Fibroblast of lung (primary cell): ENCODE measurements around the gene CETN3. TPM values are rescaled to one million over a fixed set of nuclear protein-coding genes. Genes with fewer than 3 reads are reported as not detected.

Experiments used
- DNase-seq, 2 donors: peaks; one replicate each; pipeline versions ENCODE4 v3.0.0 to v3.0.0-alpha.2; 2010; ENCODE audit warnings: low read depth in 2 of 2
- H2AFZ ChIP-seq: 2 replicates; pipeline ENCODE4 v1.5.1; 2012; ENCODE audit warnings: low read length, control low read depth, inconsistent platforms
- H3K27ac ChIP-seq: 2 replicates; pipeline ENCODE4 v1.5.1; 2011; ENCODE audit warnings: low read length, control low read depth; ENCODE audit not compliant: insufficient read depth
- H3K27me3 ChIP-seq: 2 replicates; pipeline ENCODE4 v1.5.1; 2011; ENCODE audit warnings: mild to moderate bottlenecking, low read length; ENCODE audit not compliant: control insufficient read depth, insufficient read depth
- H3K36me3 ChIP-seq: 2 replicates; pipeline ENCODE4 v1.5.1; 2011; ENCODE audit warnings: low read length; ENCODE audit not compliant: control insufficient read depth, insufficient read depth
- H3K4me1 ChIP-seq: 2 replicates; pipeline ENCODE4 v1.5.1; 2011; ENCODE audit warnings: low read length; ENCODE audit not compliant: control insufficient read depth, insufficient read depth; ENCODE audit errors: extremely low read depth
- H3K4me2 ChIP-seq: 2 replicates; pipeline ENCODE4 v1.5.1; 2011; ENCODE audit warnings: low read length, control low read depth; ENCODE audit not compliant: insufficient read depth; ENCODE audit errors: extremely low read depth
- H3K4me3 ChIP-seq, 4 experiments: fragments of 200-600 bp in 1 of 4; sonication (generic) in 1 of 4; replicated peaks in 1 of 4; 2 replicates each; pipeline ENCODE4 v1.5.1; 2011 to 2016; ENCODE audit warnings: low read length in 4 of 4, low read depth in 3 of 4, mild to moderate bottlenecking in 3 of 4, control low read depth in 2 of 4, inconsistent platforms in 1 of 4, mixed read lengths in 1 of 4; ENCODE audit not compliant: insufficient read depth in 1 of 4; ENCODE audit errors: control extremely low read depth in 1 of 4
- H3K79me2 ChIP-seq: 2 replicates; pipeline ENCODE4 v1.5.1; 2012; ENCODE audit warnings: mild to moderate bottlenecking, low read length, inconsistent platforms; ENCODE audit not compliant: control insufficient read depth, insufficient read depth
- H3K9ac ChIP-seq: 2 replicates; pipeline ENCODE4 v1.5.1; 2011; ENCODE audit warnings: mild to moderate bottlenecking, low read length, control low read depth; ENCODE audit not compliant: insufficient read depth
- H3K9me3 ChIP-seq: 2 replicates; pipeline ENCODE4 v1.5.1; 2012; ENCODE audit warnings: low read depth, low read length; ENCODE audit not compliant: control insufficient read depth, insufficient read depth
- H4K20me1 ChIP-seq: 2 replicates; pipeline ENCODE4 v1.5.1; 2011; ENCODE audit warnings: low read length; ENCODE audit not compliant: control insufficient read depth, insufficient read depth; ENCODE audit errors: extremely low read depth
- EZH2 ChIP-seq: IDR thresholded peaks from 2 replicates; pipeline ENCODE4 v1.5.1; 2012; ENCODE audit warnings: low read length, control low read depth, mild to moderate bottlenecking; ENCODE audit errors: missing control alignments
- polyA plus RNA-seq, 2 donors: library from polyadenylated mRNA; depleted of rRNA in 1 of 2; stranded (reverse) in 1 of 2; unstranded in 1 of 2; fragments of >200 nt; gene quantifications; 2 replicates each; pipeline ENCODE4 v1.2.1, GENCODE V29; 2011 to 2012; ENCODE audit warnings: missing spikeins in 1 of 2
- total RNA-seq: library from RNA; depleted of rRNA; stranded (reverse); fragments of >200 nt; gene quantifications from 2 replicates; pipeline ENCODE4 v1.2.1, GENCODE V29; 2014
- TF ChIP-seq, protein P1 (sequence below), 2 donors: IDR thresholded peaks in 1 of 2; conservative IDR thresholded peaks in 1 of 2; 1 replicate in 1 of 2; 2 replicates in 1 of 2; pipeline ENCODE4 v1.5.1; 2011 to 2012; ENCODE audit warnings: low read length in 2 of 2, control low read depth in 1 of 2, inconsistent platforms in 1 of 2, low read depth in 1 of 2, mild to moderate bottlenecking in 1 of 2

Gene CETN3
- total and polyA plus RNA-seq, 2 donors (not counting 1 experiment from before 2014, with no cell fraction given) = 14.2 to 14.9 TPM

DNA sequence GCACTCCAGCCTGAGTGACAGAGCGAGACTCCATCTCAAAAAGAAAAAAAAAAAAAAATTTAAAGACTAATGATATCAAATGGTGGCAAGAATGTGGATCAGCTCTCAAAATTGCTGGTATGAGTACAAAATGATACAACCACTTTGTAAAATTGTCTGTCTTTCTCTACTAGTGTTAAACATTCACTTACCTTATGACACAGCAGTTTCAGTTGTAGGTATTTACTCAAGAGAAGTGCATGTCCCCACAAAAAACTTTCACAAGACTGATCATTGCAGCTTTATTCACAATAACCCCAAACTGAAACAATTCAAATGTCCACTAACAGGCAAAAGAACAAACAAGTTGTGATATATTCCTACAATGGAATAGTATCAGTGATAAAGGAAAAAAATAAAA, 14.7 kb upstream of the CETN3 start:
- H3K9me3 ChIP-seq = no peaks in the 10 kb centered on the region
- no peak overlapping the region for H3K27ac ChIP-seq
- H4K20me1 ChIP-seq = no peaks in the 10 kb centered on the region
- no peak for TF ChIP-seq EZH2
- TF ChIP-seq, protein P1, sequence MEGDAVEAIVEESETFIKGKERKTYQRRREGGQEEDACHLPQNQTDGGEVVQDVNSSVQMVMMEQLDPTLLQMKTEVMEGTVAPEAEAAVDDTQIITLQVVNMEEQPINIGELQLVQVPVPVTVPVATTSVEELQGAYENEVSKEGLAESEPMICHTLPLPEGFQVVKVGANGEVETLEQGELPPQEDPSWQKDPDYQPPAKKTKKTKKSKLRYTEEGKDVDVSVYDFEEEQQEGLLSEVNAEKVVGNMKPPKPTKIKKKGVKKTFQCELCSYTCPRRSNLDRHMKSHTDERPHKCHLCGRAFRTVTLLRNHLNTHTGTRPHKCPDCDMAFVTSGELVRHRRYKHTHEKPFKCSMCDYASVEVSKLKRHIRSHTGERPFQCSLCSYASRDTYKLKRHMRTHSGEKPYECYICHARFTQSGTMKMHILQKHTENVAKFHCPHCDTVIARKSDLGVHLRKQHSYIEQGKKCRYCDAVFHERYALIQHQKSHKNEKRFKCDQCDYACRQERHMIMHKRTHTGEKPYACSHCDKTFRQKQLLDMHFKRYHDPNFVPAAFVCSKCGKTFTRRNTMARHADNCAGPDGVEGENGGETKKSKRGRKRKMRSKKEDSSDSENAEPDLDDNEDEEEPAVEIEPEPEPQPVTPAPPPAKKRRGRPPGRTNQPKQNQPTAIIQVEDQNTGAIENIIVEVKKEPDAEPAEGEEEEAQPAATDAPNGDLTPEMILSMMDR (conservative IDR thresholded peaks at IDR 0.05 in 1 of 2, IDR thresholded peaks at IDR 0.05 in 1 of 2; ENCODE audit: low read depth in 1 of 2, low read length in 2 of 2) = no peak
- H3K27me3 ChIP-seq = no peaks in the 10 kb centered on the region
- no peaks in the 10 kb centered on the region for H3K4me1 ChIP-seq
- H3K9ac ChIP-seq = no peak overlapping the region
- H3K79me2 ChIP-seq = no peaks in the 10 kb centered on the region
- H3K36me3 ChIP-seq = no peaks in the 10 kb centered on the region
- no peak overlapping the region for H2AFZ ChIP-seq
- no peak overlapping the region for H3K4me2 ChIP-seq
- no peak for DNase-seq
- no peak overlapping the region for H3K4me3 ChIP-seq

DNA sequence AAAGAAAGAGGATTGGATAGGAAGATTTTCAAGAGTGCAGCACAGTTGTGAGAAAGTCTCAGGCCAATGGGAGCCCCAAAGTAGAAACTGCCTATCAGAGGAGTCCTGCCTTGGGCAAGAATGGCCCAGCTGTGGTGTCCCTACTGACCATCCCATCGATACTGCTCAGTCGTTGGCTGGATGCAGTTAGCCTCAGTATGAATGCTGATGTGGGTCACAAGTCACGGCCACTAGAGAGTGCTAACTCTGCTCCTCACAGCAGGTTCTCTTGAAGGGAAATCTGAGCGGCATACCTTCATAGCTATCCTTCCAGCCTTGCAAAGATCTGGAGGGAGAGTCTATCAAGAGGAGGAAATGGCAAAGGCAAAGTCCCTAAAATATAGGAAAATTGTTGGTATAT, 11.6 kb upstream of the CETN3 start:
- H2AFZ ChIP-seq = no peak overlapping the region
- no peaks in the 10 kb centered on the region for H3K27me3 ChIP-seq
- H3K4me2 ChIP-seq = no peak overlapping the region
- H3K4me1 ChIP-seq = no peaks in the 10 kb centered on the region
- H3K4me3 ChIP-seq = no peak overlapping the region
- H3K36me3 ChIP-seq = no peaks in the 10 kb centered on the region
- H3K9ac ChIP-seq = no peak overlapping the region
- H3K27ac ChIP-seq = no peak overlapping the region
- no peaks in the 10 kb centered on the region for H3K79me2 ChIP-seq
- H4K20me1 ChIP-seq = no peaks in the 10 kb centered on the region
- DNase-seq = peak in 1 of 2 donors; percentile 12
- no peaks in the 10 kb centered on the region for H3K9me3 ChIP-seq
- TF ChIP-seq, protein P1 (conservative IDR thresholded peaks at IDR 0.05 in 1 of 2, IDR thresholded peaks at IDR 0.05 in 1 of 2; ENCODE audit: low read depth in 1 of 2, low read length in 2 of 2) = no peak
- TF ChIP-seq EZH2 = no peak

- no peak overlapping the region for H3K4me2 ChIP-seq
- H3K27me3 ChIP-seq = no peaks in the 10 kb centered on the region
- H3K9me3 ChIP-seq = no peaks in the 10 kb centered on the region
- no peaks in the 10 kb centered on the region for H3K79me2 ChIP-seq
- no peak overlapping the region for H3K27ac ChIP-seq
- no peaks in the 10 kb centered on the region for H3K36me3 ChIP-seq
- no peak overlapping the region for H3K4me3 ChIP-seq
- no peaks in the 10 kb centered on the region for H4K20me1 ChIP-seq
- TF ChIP-seq, protein P1 (conservative IDR thresholded peaks at IDR 0.05 in 1 of 2, IDR thresholded peaks at IDR 0.05 in 1 of 2; ENCODE audit: low read depth in 1 of 2, low read length in 2 of 2) = no peak
- TF ChIP-seq EZH2 = no peak
- no peak overlapping the region for H2AFZ ChIP-seq
- H3K4me1 ChIP-seq = no peaks in the 10 kb centered on the region
- no peak for DNase-seq
- H3K9ac ChIP-seq = no peak overlapping the region
These were observed 8.7 kb upstream of the CETN3 start for GRCh38 chr5:90418214-90418613.
